Renal pelvis (tissue), 4 donors: Measurements from ENCODE around the gene SELENOI. TPM values are rescaled to one million over a fixed set of nuclear protein-coding genes. Genes with fewer than 3 reads are reported as not detected.
"Not testable (repeated sequence)": the region's sequence is repeated elsewhere in the genome, so short reads cannot be mapped to it uniquely, and the experiment has no call there.

Experiments
- DNase-seq: peaks from one replicate; pipeline ENCODE4 v3.0.0-alpha.2; 2013
- polyA plus RNA-seq, 3 donors: library from polyadenylated mRNA; unstranded; fragments of 120-200 nt; gene quantifications; one replicate each; pipeline ENCODE4 v1.2.1, GENCODE V29; 2013; ENCODE audit not compliant: insufficient read length in 3 of 3

Gene SELENOI
- polyA plus RNA-seq, 3 donors, result 17.2 to 24.0 (median 22.5) TPM

GRCh38 chr2:26354469-26354868 is 8.5 kb downstream of the SELENOI start:
- DNase-seq, result not testable (repeated sequence)

- peak; percentile 84 for DNase-seq
Observed at GRCh38 chr2:26355038-26355995, 9.4 kb downstream of the SELENOI start.

- no peak for DNase-seq
Observed at GRCh38 chr2:26356111-26356510, 10.2 kb downstream of the SELENOI start.

- DNase-seq, result no peak
Observed at GRCh38 chr2:26356771-26357170, 10.8 kb downstream of the SELENOI start.

- DNase-seq, result no peak
Observed at GRCh38 chr2:26359886-26360473, 14.0 kb downstream of the SELENOI start.

- no peak for DNase-seq
Observed at GRCh38 chr2:26363323-26363722, 17.4 kb downstream of the SELENOI start.

GRCh38 chr2:26363958-26364357 is 18.0 kb downstream of the SELENOI start:
- DNase-seq, result no peak

GRCh38 chr2:26364669-26365068 is 18.7 kb downstream of the SELENOI start:
- DNase-seq, result no peak

- DNase-seq, result no peak
Observed at GRCh38 chr2:26366957-26367356, 21.0 kb downstream of the SELENOI start.

GRCh38 chr2:26369664-26370063 is 23.7 kb downstream of the SELENOI start:
- not testable (repeated sequence) for DNase-seq

- DNase-seq, result not testable (repeated sequence)
Observed at GRCh38 chr2:26370909-26371308, 25.0 kb downstream of the SELENOI start.

- DNase-seq, result no peak
Observed at GRCh38 chr2:26376799-26377198, 30.9 kb downstream of the SELENOI start.

GRCh38 chr2:26380281-26380680 is 34.3 kb downstream of the SELENOI start:
- no peak for DNase-seq

- no peak for DNase-seq
Observed at GRCh38 chr2:26382564-26382963, 36.6 kb downstream of the SELENOI start.

GRCh38 chr2:26384183-26384582 is 38.2 kb downstream of the SELENOI start:
- no peak for DNase-seq

GRCh38 chr2:26384597-26384996 is 38.7 kb downstream of the SELENOI start:
- no peak for DNase-seq

- DNase-seq, result no peak
Observed at GRCh38 chr2:26387189-26387588, 41.2 kb downstream of the SELENOI start.

GRCh38 chr2:26394694-26395093 is 48.8 kb downstream of the SELENOI start:
- DNase-seq, result no peak

GRCh38 chr2:26395394-26395793 is 49.5 kb downstream of the SELENOI start:
- no peak for DNase-seq

GRCh38 chr2:26396734-26397298 is 50.9 kb downstream of the SELENOI start:
- DNase-seq, result no peak

GRCh38 chr2:26399771-26400376 is 53.9 kb downstream of the SELENOI start:
- DNase-seq, result no peak

- DNase-seq, result no peak
Observed at GRCh38 chr2:26400723-26401122, 54.8 kb downstream of the SELENOI start.
